Stimulated activated CD4-positive, alpha-beta T cell treated with anti-CD3 and anti-CD28 coated beads, Interleukin-2, amount 100 ng/mL, for 48 hours (primary cell): Measurements from ENCODE around the gene SREBF2.

Experiments used
- DNase-seq, 2 donors: peaks; one replicate each; pipeline ENCODE4 v3.0.0-alpha.2; 2020

SREBF2 gene

GRCh38 chr22:41909310-41910049 is 76.6 kb downstream of the SREBF2 start:
- no peak for DNase-seq

- no peak for DNase-seq
These were observed 77.4 kb downstream of the SREBF2 start for GRCh38 chr22:41910050-41911000.

- DNase-seq = no peak
These were observed 78.2 kb downstream of the SREBF2 start for GRCh38 chr22:41911001-41911611.

GRCh38 chr22:41912338-41913039 is 79.6 kb downstream of the SREBF2 start:
- no peak for DNase-seq

GRCh38 chr22:41913040-41913719 is 80.3 kb downstream of the SREBF2 start:
- no peak for DNase-seq

- DNase-seq = no peak
These were observed 81.1 kb downstream of the SREBF2 start for GRCh38 chr22:41913842-41914534.

GRCh38 chr22:41914611-41915034 is 81.7 kb downstream of the SREBF2 start:
- no peak for DNase-seq

GRCh38 chr22:41915035-41915785 is 82.3 kb downstream of the SREBF2 start, which contains the start of gene SHISA8:
Gene SHISA8, minus strand, starts transcription at chr22:41915074. Its CDS starts 407 bp downstream, at chr22:41914667.
- peak; percentile 38 to 49 for DNase-seq

GRCh38 chr22:41915786-41916493 is 83.0 kb downstream of the SREBF2 start:
- no peak for DNase-seq

- DNase-seq = no peak
These were observed 83.9 kb downstream of the SREBF2 start for GRCh38 chr22:41916745-41917358.

GRCh38 chr22:41917375-41917902 is 84.5 kb downstream of the SREBF2 start:
- DNase-seq = no peak

- no peak for DNase-seq
These were observed 85.2 kb downstream of the SREBF2 start for GRCh38 chr22:41917903-41918791.

GRCh38 chr22:41919357-41920224 is 86.7 kb downstream of the SREBF2 start:
- DNase-seq = no peak

GRCh38 chr22:41920271-41920976 is 87.5 kb downstream of the SREBF2 start:
- DNase-seq = no peak

- no peak for DNase-seq
These were observed 89.4 kb downstream of the SREBF2 start for GRCh38 chr22:41922328-41922727.

- DNase-seq = no peak
These were observed 90.2 kb downstream of the SREBF2 start for GRCh38 chr22:41922940-41923594.
